Measurements from ENCODE around the gene MRPL33. TPM values are rescaled to one million over a fixed set of nuclear protein-coding genes. Genes with fewer than 3 reads are reported as not detected.

MRPL33 gene
- total and polyA plus RNA-seq, 4 donors = 59.9 to 174 (median 123) TPM

- H3K9ac ChIP-seq (ENCODE audit: insufficient read depth in 1 of 2, low read length in 2 of 2) = no peak overlapping the region
- WGBS, 2 donors = 66 to 77% methylated on average over 5 of the region's 5 CpGs
These were observed 8.0 kb downstream of the MRPL33 start for GRCh38 chr2:27779417-27780055.

GRCh38 chr2:27781496-27781895 lies 10.0 kb downstream of the MRPL33 start:
- H3K27me3 ChIP-seq (ENCODE audit: control insufficient read depth in 3 of 3, insufficient read depth in 3 of 3, low read length in 2 of 3) = no peaks in the 10 kb centered on the region
- DNase-seq = no peak
- no peak overlapping the region for H3K9ac ChIP-seq (ENCODE audit: insufficient read depth in 1 of 2, low read length in 2 of 2)
- H3K27ac ChIP-seq (ENCODE audit: low read depth in 1 of 2, low read length in 1 of 2) = peak overlapping the region in 1 of 2 donors; percentile 40
- whole genome bisulfite sequencing, 2 donors = 96 to 98% methylated on average over 2 of the region's 2 CpGs
- no peak overlapping the region for H3K4me3 ChIP-seq
- H3K4me1 ChIP-seq (ENCODE audit: control insufficient read depth in 5 of 5, insufficient read depth in 5 of 5, low read length in 5 of 5) = peaks cover 0 to 34% (median 0%) of the 10 kb centered on the region in 5 donors
- TF ChIP-seq, protein P1, sequence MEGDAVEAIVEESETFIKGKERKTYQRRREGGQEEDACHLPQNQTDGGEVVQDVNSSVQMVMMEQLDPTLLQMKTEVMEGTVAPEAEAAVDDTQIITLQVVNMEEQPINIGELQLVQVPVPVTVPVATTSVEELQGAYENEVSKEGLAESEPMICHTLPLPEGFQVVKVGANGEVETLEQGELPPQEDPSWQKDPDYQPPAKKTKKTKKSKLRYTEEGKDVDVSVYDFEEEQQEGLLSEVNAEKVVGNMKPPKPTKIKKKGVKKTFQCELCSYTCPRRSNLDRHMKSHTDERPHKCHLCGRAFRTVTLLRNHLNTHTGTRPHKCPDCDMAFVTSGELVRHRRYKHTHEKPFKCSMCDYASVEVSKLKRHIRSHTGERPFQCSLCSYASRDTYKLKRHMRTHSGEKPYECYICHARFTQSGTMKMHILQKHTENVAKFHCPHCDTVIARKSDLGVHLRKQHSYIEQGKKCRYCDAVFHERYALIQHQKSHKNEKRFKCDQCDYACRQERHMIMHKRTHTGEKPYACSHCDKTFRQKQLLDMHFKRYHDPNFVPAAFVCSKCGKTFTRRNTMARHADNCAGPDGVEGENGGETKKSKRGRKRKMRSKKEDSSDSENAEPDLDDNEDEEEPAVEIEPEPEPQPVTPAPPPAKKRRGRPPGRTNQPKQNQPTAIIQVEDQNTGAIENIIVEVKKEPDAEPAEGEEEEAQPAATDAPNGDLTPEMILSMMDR (IDR thresholded peaks at IDR 0.05; ENCODE audit: control extremely low read depth, extremely low read depth) = no peak
- no peaks in the 10 kb centered on the region for H3K9me3 ChIP-seq (ENCODE audit: control insufficient read depth in 4 of 4, insufficient read depth in 3 of 4, low read length in 3 of 4)
- peaks cover 0 to 9% (median 3%) of the 10 kb centered on the region in 4 donors for H3K36me3 ChIP-seq (ENCODE audit: control insufficient read depth in 4 of 4, insufficient read depth in 4 of 4, low read length in 4 of 4)
- ATAC-seq (ENCODE audit: insufficient read depth, low FRiP score) = no peak

More at GRCh38 chr2:27779417-27780055, 8.0 kb downstream of the MRPL33 start:
- Histone ChIP-seq H3K36me3 (ENCODE audit: control insufficient read depth in 4 of 4, insufficient read depth in 4 of 4, low read length in 4 of 4) (peaks cover 1 to 13% (median 5%) of the 10 kb centered on the region in 4 donors), H3K27ac (ENCODE audit: low read depth in 1 of 2, low read length in 1 of 2) (peak overlapping the region in 1 of 2 donors; percentile 80), H3K27me3 (ENCODE audit: control insufficient read depth in 3 of 3, insufficient read depth in 3 of 3, low read length in 2 of 3) (no peaks in the 10 kb centered on the region), H3K9me3 (ENCODE audit: control insufficient read depth in 4 of 4, insufficient read depth in 3 of 4, low read length in 3 of 4) (no peaks in the 10 kb centered on the region), H3K4me1 (ENCODE audit: control insufficient read depth in 5 of 5, insufficient read depth in 5 of 5, low read length in 5 of 5) (peaks cover 0 to 38% (median 0%) of the 10 kb centered on the region in 5 donors), H3K4me3 (no peak overlapping the region)
- no peak for DNase-seq
- ATAC-seq (ENCODE audit: insufficient read depth, low FRiP score) = no peak
- TF ChIP-seq, protein P1 (IDR thresholded peaks at IDR 0.05; ENCODE audit: control extremely low read depth, extremely low read depth) = no peak

- 95 to 100% methylated on average over 1 of the region's 1 CpG for WGBS, 2 donors
- peaks cover 0 to 26% (median 0%) of the 10 kb centered on the region in 5 donors for H3K4me1 ChIP-seq (ENCODE audit: control insufficient read depth in 5 of 5, insufficient read depth in 5 of 5, low read length in 5 of 5)
- TF ChIP-seq, protein P1 (IDR thresholded peaks at IDR 0.05; ENCODE audit: control extremely low read depth, extremely low read depth) = no peak
- no peaks in the 10 kb centered on the region for H3K9me3 ChIP-seq (ENCODE audit: control insufficient read depth in 4 of 4, insufficient read depth in 3 of 4, low read length in 3 of 4)
- H3K27me3 ChIP-seq (ENCODE audit: control insufficient read depth in 3 of 3, insufficient read depth in 3 of 3, low read length in 2 of 3) = no peaks in the 10 kb centered on the region
- ATAC-seq (ENCODE audit: insufficient read depth, low FRiP score) = no peak
- H3K4me3 ChIP-seq = no peak overlapping the region
- peaks cover 0 to 9% (median 4%) of the 10 kb centered on the region in 4 donors for H3K36me3 ChIP-seq (ENCODE audit: control insufficient read depth in 4 of 4, insufficient read depth in 4 of 4, low read length in 4 of 4)
- no peak overlapping the region for H3K27ac ChIP-seq (ENCODE audit: low read depth in 1 of 2, low read length in 1 of 2)
- DNase-seq = no peak
- no peak overlapping the region for H3K9ac ChIP-seq (ENCODE audit: insufficient read depth in 1 of 2, low read length in 2 of 2)
These were observed 11.2 kb downstream of the MRPL33 start for GRCh38 chr2:27782701-27783100.
